ENCODE measurements around the gene BNIP2. TPM values are rescaled to one million over a fixed set of nuclear protein-coding genes. Genes with fewer than 3 reads are reported as not detected.

BNIP2 gene
- total RNA-seq, 1 donor: 161 TPM

DNA sequence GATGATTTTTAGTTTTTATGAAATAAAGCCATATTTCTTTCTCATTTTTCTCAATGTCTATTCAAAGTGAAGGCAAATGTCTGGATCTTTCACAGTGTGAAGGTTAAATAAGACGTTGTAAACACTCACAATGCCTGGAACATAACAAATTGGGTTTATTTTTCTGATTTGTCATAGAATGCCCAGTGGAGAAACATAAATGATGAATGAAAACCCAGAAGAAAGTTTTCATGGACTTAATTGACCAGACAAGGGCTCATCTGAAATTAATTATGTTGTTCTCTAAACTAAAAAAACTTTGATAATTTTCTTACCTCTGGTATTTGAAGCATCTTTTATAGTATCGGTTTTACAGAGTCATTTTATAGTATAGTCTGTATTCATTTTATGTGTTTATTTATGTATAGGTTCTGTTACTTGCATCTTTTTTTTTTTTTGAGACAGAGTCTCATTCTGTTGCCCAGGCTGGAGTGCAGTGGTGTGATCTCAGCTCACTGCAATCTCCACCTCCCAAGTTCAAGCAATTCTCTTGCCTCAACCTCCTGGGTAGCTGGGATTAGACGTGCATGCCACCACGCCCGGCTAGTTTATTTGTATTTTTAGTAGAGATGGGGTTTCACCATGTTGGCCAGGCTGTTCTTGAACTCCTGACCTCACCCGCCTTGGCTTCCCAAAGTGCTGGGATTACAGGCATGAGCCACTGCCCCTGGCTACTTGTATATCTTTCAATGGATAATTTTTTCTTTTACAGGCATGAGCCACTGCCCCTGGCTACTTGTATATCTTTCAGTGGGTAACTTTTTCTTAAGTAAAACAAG lies 15.1 kb upstream of the BNIP2 start:
- Histone ChIP-seq H3K4me1 (ENCODE audit: insufficient read depth, low read length) (no peaks in the 10 kb centered on the region), H3K27me3 (ENCODE audit: insufficient read depth, low read length) (peaks cover 15% of the 10 kb centered on the region), H4K20me1 (ENCODE audit: insufficient read depth, low read length) (no peaks in the 10 kb centered on the region), H3K4me3 (ENCODE audit: insufficient read depth, low read length) (no peak overlapping the region), H3K27ac (ENCODE audit: low read depth, low read length) (no peak overlapping the region), H3K4me2 (ENCODE audit: insufficient read depth, low read length) (no peak overlapping the region), H3K36me3 (ENCODE audit: insufficient read depth, low read length) (no peaks in the 10 kb centered on the region), H3K79me2 (ENCODE audit: insufficient read depth, low read length) (no peaks in the 10 kb centered on the region), H3K9me3 (ENCODE audit: low read depth, low read length) (no peaks in the 10 kb centered on the region), H2AFZ (ENCODE audit: low read length) (no peak overlapping the region)
- DNase-seq (ENCODE audit: insufficient read length, low spot score, missing footprints): no peak
- TF ChIP-seq CTCF (IDR thresholded peaks at IDR 0.05; ENCODE audit: extremely low read depth, low read depth, low read length): no peak

- Histone ChIP-seq H4K20me1 (ENCODE audit: insufficient read depth, low read length) (no peaks in the 10 kb centered on the region), H3K79me2 (ENCODE audit: insufficient read depth, low read length) (no peaks in the 10 kb centered on the region), H3K4me1 (ENCODE audit: insufficient read depth, low read length) (no peaks in the 10 kb centered on the region), H3K27me3 (ENCODE audit: insufficient read depth, low read length) (peaks cover 14% of the 10 kb centered on the region), H3K27ac (ENCODE audit: low read depth, low read length) (no peak overlapping the region), H3K9me3 (ENCODE audit: low read depth, low read length) (no peaks in the 10 kb centered on the region), H3K4me2 (ENCODE audit: insufficient read depth, low read length) (no peak overlapping the region), H3K4me3 (ENCODE audit: insufficient read depth, low read length) (no peak overlapping the region), H3K36me3 (ENCODE audit: insufficient read depth, low read length) (no peaks in the 10 kb centered on the region), H2AFZ (ENCODE audit: low read length) (no peak overlapping the region)
- TF ChIP-seq CTCF (IDR thresholded peaks at IDR 0.05; ENCODE audit: extremely low read depth, low read depth, low read length): no peak
- no peak for DNase-seq (ENCODE audit: insufficient read length, low spot score, missing footprints)
These were observed 13.2 kb upstream of the BNIP2 start for GRCh38 chr15:59702351-59702750.

GRCh38 chr15:59701880-59702279 lies 12.8 kb upstream of the BNIP2 start:
- no peak overlapping the region for H2AFZ ChIP-seq (ENCODE audit: low read length)

More at GRCh38 chr15:59701880-59702279, 12.8 kb upstream of the BNIP2 start:
- Histone ChIP-seq H4K20me1 (ENCODE audit: insufficient read depth, low read length) (no peaks in the 10 kb centered on the region), H3K4me2 (ENCODE audit: insufficient read depth, low read length) (no peak overlapping the region), H3K27ac (ENCODE audit: low read depth, low read length) (no peak overlapping the region), H3K36me3 (ENCODE audit: insufficient read depth, low read length) (no peaks in the 10 kb centered on the region), H3K4me3 (ENCODE audit: insufficient read depth, low read length) (no peak overlapping the region), H3K27me3 (ENCODE audit: insufficient read depth, low read length) (peaks cover 14% of the 10 kb centered on the region), H3K4me1 (ENCODE audit: insufficient read depth, low read length) (no peaks in the 10 kb centered on the region), H3K79me2 (ENCODE audit: insufficient read depth, low read length) (no peaks in the 10 kb centered on the region), H3K9me3 (ENCODE audit: low read depth, low read length) (no peaks in the 10 kb centered on the region)
- no peak for DNase-seq (ENCODE audit: insufficient read length, low spot score, missing footprints)
- TF ChIP-seq CTCF (IDR thresholded peaks at IDR 0.05; ENCODE audit: extremely low read depth, low read depth, low read length): no peak

Measured in osteoblast (primary cell).